ENCODE data around the gene NUCB2. TPM values are rescaled to one million over a fixed set of nuclear protein-coding genes. Genes with fewer than 3 reads are reported as not detected.
"Not testable (repeated sequence)": the region's sequence is repeated elsewhere in the genome, so short reads cannot be mapped to it uniquely, and the experiment has no call there.

Gene NUCB2
- polyA plus RNA-seq, 1 donor (not counting 4 experiments of a cell fraction or from before 2014, with no cell fraction given): 44.2 TPM

DNA sequence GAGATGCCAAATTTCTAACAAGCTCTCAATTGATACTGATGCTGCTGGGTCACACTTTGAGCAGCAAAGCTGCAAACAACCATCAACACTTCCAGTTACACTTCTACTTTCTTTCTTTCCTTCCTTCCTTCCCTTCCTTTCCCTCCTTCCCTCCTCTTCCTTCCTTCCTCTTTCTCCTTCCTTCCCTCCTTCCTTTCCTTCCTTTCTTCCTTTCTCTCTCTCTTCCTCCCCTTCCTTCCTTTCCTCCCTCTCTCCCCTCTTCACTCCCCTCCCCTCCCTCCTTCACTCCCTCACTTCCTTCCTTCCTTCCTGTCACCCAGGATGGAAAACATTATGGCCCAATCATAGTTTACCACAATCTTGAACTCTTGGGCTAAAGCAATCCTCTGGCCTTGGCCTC, 35.8 kb upstream of the NUCB2 start:
- no peaks in the 10 kb centered on the region for H4K20me1 ChIP-seq (ENCODE audit: control insufficient read depth, extremely low read depth, insufficient read depth, low read length)
- H3K4me3 ChIP-seq (ENCODE audit: control insufficient read depth in 2 of 3, extremely low read depth in 1 of 3, insufficient read depth in 2 of 3, low read depth in 1 of 3, low read length in 3 of 3): no peak overlapping the region
- no peaks in the 10 kb centered on the region for H3K9me3 ChIP-seq (ENCODE audit: control insufficient read depth, low read depth, low read length)
- H3K4me2 ChIP-seq (ENCODE audit: control insufficient read depth, extremely low read depth, insufficient read depth, low read depth, low read length): no peak overlapping the region
- H3K9me1 ChIP-seq (ENCODE audit: control insufficient read depth, extremely low read depth, insufficient read depth, low read length): no peaks in the 10 kb centered on the region
- no peaks in the 10 kb centered on the region for H3K79me2 ChIP-seq (ENCODE audit: control insufficient read depth, insufficient read depth, low read length)
- no peak for TF ChIP-seq EZH2 (IDR thresholded peaks at IDR 0.05; ENCODE audit: low read length)
- TF ChIP-seq, protein P1, sequence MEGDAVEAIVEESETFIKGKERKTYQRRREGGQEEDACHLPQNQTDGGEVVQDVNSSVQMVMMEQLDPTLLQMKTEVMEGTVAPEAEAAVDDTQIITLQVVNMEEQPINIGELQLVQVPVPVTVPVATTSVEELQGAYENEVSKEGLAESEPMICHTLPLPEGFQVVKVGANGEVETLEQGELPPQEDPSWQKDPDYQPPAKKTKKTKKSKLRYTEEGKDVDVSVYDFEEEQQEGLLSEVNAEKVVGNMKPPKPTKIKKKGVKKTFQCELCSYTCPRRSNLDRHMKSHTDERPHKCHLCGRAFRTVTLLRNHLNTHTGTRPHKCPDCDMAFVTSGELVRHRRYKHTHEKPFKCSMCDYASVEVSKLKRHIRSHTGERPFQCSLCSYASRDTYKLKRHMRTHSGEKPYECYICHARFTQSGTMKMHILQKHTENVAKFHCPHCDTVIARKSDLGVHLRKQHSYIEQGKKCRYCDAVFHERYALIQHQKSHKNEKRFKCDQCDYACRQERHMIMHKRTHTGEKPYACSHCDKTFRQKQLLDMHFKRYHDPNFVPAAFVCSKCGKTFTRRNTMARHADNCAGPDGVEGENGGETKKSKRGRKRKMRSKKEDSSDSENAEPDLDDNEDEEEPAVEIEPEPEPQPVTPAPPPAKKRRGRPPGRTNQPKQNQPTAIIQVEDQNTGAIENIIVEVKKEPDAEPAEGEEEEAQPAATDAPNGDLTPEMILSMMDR (optimal IDR thresholded peaks at IDR 0.05 in 1 of 3, IDR thresholded peaks at IDR 0.05 in 1 of 3, conservative IDR thresholded peaks at IDR 0.05 in 1 of 3; ENCODE audit: extremely low read depth in 1 of 3, insufficient read depth in 2 of 3, low read length in 3 of 3): no peak
- FAIRE-seq (no peak), DNase-seq (ENCODE audit: low read depth, low spot score) (no peak)
- H3K36me3 ChIP-seq (ENCODE audit: control insufficient read depth in 2 of 2, extremely low read depth in 1 of 2, insufficient read depth in 2 of 2, low read length in 2 of 2): no peaks in the 10 kb centered on the region
- no peak overlapping the region for H2AFZ ChIP-seq (ENCODE audit: control insufficient read depth, low read length)
- H3K9ac ChIP-seq (ENCODE audit: control insufficient read depth, extremely low read depth, insufficient read depth, low read length): no peak overlapping the region
- dilution Hi-C loops (cut with MboI; ENCODE audit: extremely low pct_ligation_motif_present, low sequenced_read_pairs): no loop called here
- no peaks in the 10 kb centered on the region for H3K27me3 ChIP-seq (ENCODE audit: control insufficient read depth, extremely low read depth, insufficient read depth, low read length)
- no peak overlapping the region for H3K27ac ChIP-seq (ENCODE audit: control insufficient read depth, insufficient read depth, low read length)
- peaks cover 7% of the 10 kb centered on the region for H3K4me1 ChIP-seq (ENCODE audit: control insufficient read depth, extremely low read depth, insufficient read depth, low read length)

DNA sequence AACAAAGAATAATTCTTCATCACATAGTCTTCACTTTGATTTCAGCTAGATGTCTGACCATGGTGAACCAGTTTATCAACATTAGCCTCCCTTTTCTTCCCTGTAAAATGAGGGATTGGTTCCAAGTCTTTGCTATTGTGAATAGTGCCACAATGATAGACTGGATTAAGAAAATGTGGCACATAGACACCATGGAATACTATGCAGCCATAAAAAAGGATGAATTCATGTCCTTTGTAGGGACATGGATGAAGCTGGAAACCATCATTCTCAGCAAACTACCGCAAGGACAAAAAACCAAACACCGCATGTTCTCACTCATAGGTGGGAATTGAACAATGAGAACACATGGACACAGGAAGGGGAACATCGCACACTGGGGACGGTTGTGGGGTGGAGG, 33.6 kb upstream of the NUCB2 start:
- H3K4me2 ChIP-seq (ENCODE audit: control insufficient read depth, extremely low read depth, insufficient read depth, low read depth, low read length); H3K79me2 ChIP-seq (ENCODE audit: control insufficient read depth, insufficient read depth, low read length); H3K4me3 ChIP-seq (ENCODE audit: control insufficient read depth in 2 of 3, extremely low read depth in 1 of 3, insufficient read depth in 2 of 3, low read depth in 1 of 3, low read length in 3 of 3); H3K27ac ChIP-seq (ENCODE audit: control insufficient read depth, insufficient read depth, low read length); H4K20me1 ChIP-seq (ENCODE audit: control insufficient read depth, extremely low read depth, insufficient read depth, low read length); DNase-seq (ENCODE audit: low read depth, low spot score); H3K4me1 ChIP-seq (ENCODE audit: control insufficient read depth, extremely low read depth, insufficient read depth, low read length); H3K9me3 ChIP-seq (ENCODE audit: control insufficient read depth, low read depth, low read length); H2AFZ ChIP-seq (ENCODE audit: control insufficient read depth, low read length); H3K9me1 ChIP-seq (ENCODE audit: control insufficient read depth, extremely low read depth, insufficient read depth, low read length); FAIRE-seq; dilution Hi-C loops (cut with MboI; ENCODE audit: extremely low pct_ligation_motif_present, low sequenced_read_pairs); H3K36me3 ChIP-seq (ENCODE audit: control insufficient read depth in 2 of 2, extremely low read depth in 1 of 2, insufficient read depth in 2 of 2, low read length in 2 of 2); H3K9ac ChIP-seq (ENCODE audit: control insufficient read depth, extremely low read depth, insufficient read depth, low read length); H3K27me3 ChIP-seq (ENCODE audit: control insufficient read depth, extremely low read depth, insufficient read depth, low read length): not testable (repeated sequence)

DNA sequence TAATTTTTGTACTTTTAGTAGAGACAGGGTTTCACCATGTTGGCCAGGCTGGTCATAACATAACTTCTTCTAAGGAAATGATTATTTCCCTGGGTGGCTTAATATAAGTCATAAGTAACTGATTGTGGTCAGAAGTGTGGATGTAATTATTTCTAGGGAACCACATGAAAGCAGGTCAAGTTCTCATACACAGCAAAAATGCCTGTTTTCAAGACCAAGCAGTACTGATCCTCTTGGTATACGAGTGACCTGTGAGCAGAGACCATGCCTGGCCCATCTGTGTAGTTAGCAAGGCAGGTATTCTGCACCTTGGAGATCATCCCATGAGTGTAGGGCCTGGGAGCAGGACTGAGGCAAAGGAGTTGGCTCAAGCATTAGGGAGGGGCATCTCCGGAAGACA, 32.5 kb upstream of the NUCB2 start:
- Histone ChIP-seq H3K27me3 (ENCODE audit: control insufficient read depth, extremely low read depth, insufficient read depth, low read length) (no peaks in the 10 kb centered on the region), H3K27ac (ENCODE audit: control insufficient read depth, insufficient read depth, low read length) (no peak overlapping the region), H3K4me1 (ENCODE audit: control insufficient read depth, extremely low read depth, insufficient read depth, low read length) (no peaks in the 10 kb centered on the region), H3K4me3 (ENCODE audit: control insufficient read depth in 2 of 3, extremely low read depth in 1 of 3, insufficient read depth in 2 of 3, low read depth in 1 of 3, low read length in 3 of 3) (no peak overlapping the region), H3K9ac (ENCODE audit: control insufficient read depth, extremely low read depth, insufficient read depth, low read length) (no peak overlapping the region), H3K4me2 (ENCODE audit: control insufficient read depth, extremely low read depth, insufficient read depth, low read depth, low read length) (no peak overlapping the region), H3K9me1 (ENCODE audit: control insufficient read depth, extremely low read depth, insufficient read depth, low read length) (no peaks in the 10 kb centered on the region), H3K79me2 (ENCODE audit: control insufficient read depth, insufficient read depth, low read length) (no peaks in the 10 kb centered on the region), H3K36me3 (ENCODE audit: control insufficient read depth in 2 of 2, extremely low read depth in 1 of 2, insufficient read depth in 2 of 2, low read length in 2 of 2) (no peaks in the 10 kb centered on the region), H2AFZ (ENCODE audit: control insufficient read depth, low read length) (no peak overlapping the region), H3K9me3 (ENCODE audit: control insufficient read depth, low read depth, low read length) (no peaks in the 10 kb centered on the region), H4K20me1 (ENCODE audit: control insufficient read depth, extremely low read depth, insufficient read depth, low read length) (no peaks in the 10 kb centered on the region)
- FAIRE-seq (no peak), DNase-seq (ENCODE audit: low read depth, low spot score) (no peak)
- no peak for TF ChIP-seq EZH2 (IDR thresholded peaks at IDR 0.05; ENCODE audit: low read length)
- TF ChIP-seq, protein P1 (optimal IDR thresholded peaks at IDR 0.05 in 1 of 3, IDR thresholded peaks at IDR 0.05 in 1 of 3, conservative IDR thresholded peaks at IDR 0.05 in 1 of 3; ENCODE audit: extremely low read depth in 1 of 3, insufficient read depth in 2 of 3, low read length in 3 of 3): no peak
- dilution Hi-C loops (cut with MboI; ENCODE audit: extremely low pct_ligation_motif_present, low sequenced_read_pairs): no loop called here
